ENCODE results near the gene APOLD1.

DNA sequence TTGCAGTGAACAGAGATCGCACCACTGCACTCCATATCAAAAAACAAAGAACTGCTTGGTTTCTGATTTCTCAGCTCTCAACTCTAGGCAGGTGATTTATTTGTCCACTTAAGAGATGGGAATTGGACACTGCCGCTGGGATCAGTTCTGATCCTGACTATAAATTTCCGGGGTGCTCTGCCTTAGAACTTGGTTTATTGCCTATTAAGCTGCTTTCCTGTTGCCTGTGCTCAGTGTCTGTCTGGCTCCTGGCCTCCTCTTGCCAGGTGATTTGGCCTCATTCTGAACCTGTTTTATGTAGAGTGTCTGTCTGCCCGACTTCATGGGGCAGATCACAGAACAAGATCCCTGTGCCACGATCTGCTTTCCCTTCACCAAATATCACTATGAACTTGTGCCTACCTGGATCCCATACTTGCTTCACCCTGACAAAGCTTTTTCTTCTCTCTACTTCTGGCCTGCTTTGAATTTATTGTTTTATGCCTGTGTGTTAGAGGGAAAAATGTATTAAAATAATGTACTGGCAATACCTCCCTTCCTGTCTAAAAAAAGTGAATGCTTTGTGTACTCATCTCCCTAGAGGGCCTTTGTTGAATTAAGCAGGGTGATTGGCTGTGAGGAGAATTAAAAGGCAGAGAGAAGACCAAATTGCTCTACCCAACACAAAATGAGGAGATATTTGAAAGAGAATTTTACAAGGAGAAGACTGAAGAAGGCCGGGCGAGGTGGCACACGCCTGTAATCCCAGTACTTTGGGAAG, 40.7 kb upstream of the APOLD1 start:
- TF ChIP-seq RBBP5 (IDR thresholded peaks at IDR 0.05; ENCODE audit: borderline replicate concordance, low read depth, low read length) = no peak
- TF ChIP-seq, protein P1, sequence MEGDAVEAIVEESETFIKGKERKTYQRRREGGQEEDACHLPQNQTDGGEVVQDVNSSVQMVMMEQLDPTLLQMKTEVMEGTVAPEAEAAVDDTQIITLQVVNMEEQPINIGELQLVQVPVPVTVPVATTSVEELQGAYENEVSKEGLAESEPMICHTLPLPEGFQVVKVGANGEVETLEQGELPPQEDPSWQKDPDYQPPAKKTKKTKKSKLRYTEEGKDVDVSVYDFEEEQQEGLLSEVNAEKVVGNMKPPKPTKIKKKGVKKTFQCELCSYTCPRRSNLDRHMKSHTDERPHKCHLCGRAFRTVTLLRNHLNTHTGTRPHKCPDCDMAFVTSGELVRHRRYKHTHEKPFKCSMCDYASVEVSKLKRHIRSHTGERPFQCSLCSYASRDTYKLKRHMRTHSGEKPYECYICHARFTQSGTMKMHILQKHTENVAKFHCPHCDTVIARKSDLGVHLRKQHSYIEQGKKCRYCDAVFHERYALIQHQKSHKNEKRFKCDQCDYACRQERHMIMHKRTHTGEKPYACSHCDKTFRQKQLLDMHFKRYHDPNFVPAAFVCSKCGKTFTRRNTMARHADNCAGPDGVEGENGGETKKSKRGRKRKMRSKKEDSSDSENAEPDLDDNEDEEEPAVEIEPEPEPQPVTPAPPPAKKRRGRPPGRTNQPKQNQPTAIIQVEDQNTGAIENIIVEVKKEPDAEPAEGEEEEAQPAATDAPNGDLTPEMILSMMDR (IDR thresholded peaks at IDR 0.05; ENCODE audit: control extremely low read depth in 1 of 3, insufficient read depth in 1 of 3, low read depth in 1 of 3, low read length in 3 of 3) = no peak
- TF ChIP-seq EP300 (IDR thresholded peaks at IDR 0.05; ENCODE audit: borderline replicate concordance in 1 of 2, low read depth in 2 of 2, low read length in 2 of 2) = no peak
- TF ChIP-seq EZH2 (IDR thresholded peaks at IDR 0.05; ENCODE audit: low read depth, low read length, severe bottlenecking) = no peak
- no peak for TF ChIP-seq PHF8 (conservative IDR thresholded peaks at IDR 0.05; ENCODE audit: low read depth, low read length)
- no peak for TF ChIP-seq SRF (IDR thresholded peaks at IDR 0.05; ENCODE audit: low read depth, low read length)
- no peak for TF ChIP-seq POLR2A (IDR thresholded peaks at IDR 0.05; ENCODE audit: control extremely low read depth in 1 of 2, low read depth in 2 of 2, low read length in 2 of 2)

All from H1 (cell line).